ENCODE measurements around the gene MARCHF11. TPM values are rescaled to one million over a fixed set of nuclear protein-coding genes. Genes with fewer than 3 reads are reported as not detected.
A peak's percentile ranks its signal among the peaks of the same experiment; 100 is the strongest.

The MARCHF11 gene
- total and polyA plus RNA-seq, 2 experiments from 2014 or later = not detected

DNA sequence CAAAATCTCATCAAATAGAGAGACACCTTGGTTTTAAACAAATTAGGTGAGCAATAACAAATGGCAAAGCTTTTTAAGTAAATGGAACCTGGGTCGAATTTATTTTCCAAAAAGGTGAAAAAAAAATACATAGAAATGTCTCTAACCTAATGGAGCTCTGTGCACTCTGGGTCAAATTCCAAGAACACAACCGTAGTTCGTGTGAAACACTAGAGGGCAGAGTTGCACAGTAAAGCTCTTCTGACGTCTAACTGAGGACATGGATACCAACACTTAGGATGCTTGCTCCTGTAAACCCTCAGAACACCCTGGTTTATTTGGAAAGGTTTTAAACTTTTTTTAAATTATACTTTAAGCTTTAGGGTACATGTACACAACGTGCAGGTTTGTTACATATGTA lies 18.9 kb downstream of the MARCHF11 start:
- H3K79me2 ChIP-seq = no peaks in the 10 kb centered on the region
- no peak overlapping the region for H3K27ac ChIP-seq
- no peaks in the 10 kb centered on the region for H3K36me3 ChIP-seq (replicated peaks; ENCODE audit: insufficient read depth, low read depth)
- no peak overlapping the region for H3K4me2 ChIP-seq
- TF ChIP-seq EZH2phosphoT487 (IDR thresholded peaks at IDR 0.05; ENCODE audit: low read depth, severe bottlenecking, unreplicated experiment) = no peak
- TF ChIP-seq, protein P1, sequence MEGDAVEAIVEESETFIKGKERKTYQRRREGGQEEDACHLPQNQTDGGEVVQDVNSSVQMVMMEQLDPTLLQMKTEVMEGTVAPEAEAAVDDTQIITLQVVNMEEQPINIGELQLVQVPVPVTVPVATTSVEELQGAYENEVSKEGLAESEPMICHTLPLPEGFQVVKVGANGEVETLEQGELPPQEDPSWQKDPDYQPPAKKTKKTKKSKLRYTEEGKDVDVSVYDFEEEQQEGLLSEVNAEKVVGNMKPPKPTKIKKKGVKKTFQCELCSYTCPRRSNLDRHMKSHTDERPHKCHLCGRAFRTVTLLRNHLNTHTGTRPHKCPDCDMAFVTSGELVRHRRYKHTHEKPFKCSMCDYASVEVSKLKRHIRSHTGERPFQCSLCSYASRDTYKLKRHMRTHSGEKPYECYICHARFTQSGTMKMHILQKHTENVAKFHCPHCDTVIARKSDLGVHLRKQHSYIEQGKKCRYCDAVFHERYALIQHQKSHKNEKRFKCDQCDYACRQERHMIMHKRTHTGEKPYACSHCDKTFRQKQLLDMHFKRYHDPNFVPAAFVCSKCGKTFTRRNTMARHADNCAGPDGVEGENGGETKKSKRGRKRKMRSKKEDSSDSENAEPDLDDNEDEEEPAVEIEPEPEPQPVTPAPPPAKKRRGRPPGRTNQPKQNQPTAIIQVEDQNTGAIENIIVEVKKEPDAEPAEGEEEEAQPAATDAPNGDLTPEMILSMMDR (IDR thresholded peaks at IDR 0.05; ENCODE audit: poor library complexity) = peak; percentile 82
- DNase-seq (ENCODE audit: low spot score) = peak; percentile 82
- no peaks in the 10 kb centered on the region for H3K4me1 ChIP-seq (ENCODE audit: insufficient read depth)
- H3K9me3 ChIP-seq (ENCODE audit: low read depth) = no peaks in the 10 kb centered on the region
- no peak overlapping the region for H3K4me3 ChIP-seq
- WGBS (ENCODE audit: low lambda C conversion rate, missing lambda C conversion rate) = 1% methylated on average over 5 of the region's 5 CpGs
- no peaks in the 10 kb centered on the region for H4K20me1 ChIP-seq (ENCODE audit: insufficient read depth, poor library complexity, severe bottlenecking)
- H2AFZ ChIP-seq = no peak overlapping the region
- no peaks in the 10 kb centered on the region for H3K9me2 ChIP-seq (replicated peaks; ENCODE audit: insufficient read depth)
- no peaks in the 10 kb centered on the region for H3K27me3 ChIP-seq

DNA sequence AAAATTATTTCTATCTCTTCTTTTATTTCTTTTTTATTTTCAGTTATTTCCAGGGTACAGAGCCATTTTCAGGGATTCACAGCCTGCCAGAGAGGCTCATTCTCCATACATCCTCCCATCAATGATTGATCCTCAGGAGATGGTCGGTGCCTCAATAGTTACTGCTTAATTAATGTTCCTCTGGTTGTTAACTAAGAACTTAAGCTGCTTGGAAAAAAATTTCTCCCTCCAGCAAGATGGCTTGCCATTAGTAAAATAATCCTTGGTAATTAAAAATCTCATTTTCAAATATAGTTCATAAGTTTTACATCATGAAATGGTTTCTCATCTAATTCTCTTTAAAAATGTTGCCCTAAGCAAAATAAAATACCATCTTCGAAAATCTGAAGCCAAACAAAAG lies 20.0 kb downstream of the MARCHF11 start:
- H3K9me3 ChIP-seq (ENCODE audit: low read depth) = no peaks in the 10 kb centered on the region
- TF ChIP-seq EZH2phosphoT487 (IDR thresholded peaks at IDR 0.05; ENCODE audit: low read depth, severe bottlenecking, unreplicated experiment) (no peak), EZH2 (IDR thresholded peaks at IDR 0.05; ENCODE audit: borderline replicate concordance) (no peak)
- TF ChIP-seq, protein P1 (IDR thresholded peaks at IDR 0.05; ENCODE audit: poor library complexity) = no peak
- no peaks in the 10 kb centered on the region for H3K79me2 ChIP-seq
- H3K27ac ChIP-seq = no peak overlapping the region
- no peaks in the 10 kb centered on the region for H3K36me3 ChIP-seq (replicated peaks; ENCODE audit: insufficient read depth, low read depth)
- H3K27me3 ChIP-seq = no peaks in the 10 kb centered on the region
- H3K4me2 ChIP-seq = no peak overlapping the region
- no peaks in the 10 kb centered on the region for H4K20me1 ChIP-seq (ENCODE audit: insufficient read depth, poor library complexity, severe bottlenecking)
- H3K4me1 ChIP-seq (ENCODE audit: insufficient read depth) = no peaks in the 10 kb centered on the region
- DNase-seq (ENCODE audit: low spot score) = no peak
- no peak overlapping the region for H2AFZ ChIP-seq
- H3K9me2 ChIP-seq (replicated peaks; ENCODE audit: insufficient read depth) = no peaks in the 10 kb centered on the region
- no peak overlapping the region for H3K4me3 ChIP-seq
- WGBS (ENCODE audit: low lambda C conversion rate, missing lambda C conversion rate) = 89% methylated on average over 2 of the region's 2 CpGs

GRCh38 chr5:16156152-16156551 lies 23.4 kb downstream of the MARCHF11 start:
- no peak overlapping the region for H3K4me2 ChIP-seq
- H4K20me1 ChIP-seq (ENCODE audit: insufficient read depth, poor library complexity, severe bottlenecking) = no peaks in the 10 kb centered on the region
- no peak overlapping the region for H3K27ac ChIP-seq
- no peaks in the 10 kb centered on the region for H3K79me2 ChIP-seq
- no peaks in the 10 kb centered on the region for H3K27me3 ChIP-seq
- no peaks in the 10 kb centered on the region for H3K36me3 ChIP-seq (replicated peaks; ENCODE audit: insufficient read depth, low read depth)
- no peaks in the 10 kb centered on the region for H3K9me3 ChIP-seq (ENCODE audit: low read depth)
- TF ChIP-seq EZH2 (IDR thresholded peaks at IDR 0.05; ENCODE audit: borderline replicate concordance) (no peak), EZH2phosphoT487 (IDR thresholded peaks at IDR 0.05; ENCODE audit: low read depth, severe bottlenecking, unreplicated experiment) (no peak)
- TF ChIP-seq, protein P1 (IDR thresholded peaks at IDR 0.05; ENCODE audit: poor library complexity) = no peak
- no peak overlapping the region for H3K4me3 ChIP-seq
- H3K4me1 ChIP-seq (ENCODE audit: insufficient read depth) = no peaks in the 10 kb centered on the region
- no peak overlapping the region for H2AFZ ChIP-seq
- no peaks in the 10 kb centered on the region for H3K9me2 ChIP-seq (replicated peaks; ENCODE audit: insufficient read depth)
- 79% methylated on average over 1 of the region's 1 CpG for WGBS (ENCODE audit: low lambda C conversion rate, missing lambda C conversion rate)
- no peak for DNase-seq (ENCODE audit: low spot score)
